Spleen (tissue), 7 donors: ENCODE measurements around the gene PLA2G4E.

Experiments used
- POLR2A ChIP-seq, 3 donors: fragments of 450-650 bp; IDR thresholded peaks; one replicate each; pipeline ENCODE4 v1.5.1; 2017; ENCODE audit warnings: antibody characterized with exemption in 3 of 3, mild to moderate bottlenecking in 1 of 3
- POLR2AphosphoS5 ChIP-seq, 3 donors: sonication (generic); formaldehyde crosslinking; IDR thresholded peaks; one replicate each; pipeline ENCODE4 v1.5.1; 2017; ENCODE audit warnings: antibody characterized with exemption in 3 of 3
- TF ChIP-seq, protein P1 (sequence below), 11 experiments: fragments of 200-600 bp in 7 of 11; fragments of 450-650 bp in 4 of 11; sonication (generic) in 4 of 11; IDR thresholded peaks in 8 of 11; conservative IDR thresholded peaks in 3 of 11; 1 replicate in 7 of 11; 2 replicates in 4 of 11; pipeline versions ENCODE4 v1.4.0 to v1.8.0; 2016 to 2021; ENCODE audit warnings: antibody characterized with exemption in 11 of 11, inconsistent platforms in 4 of 11, mild to moderate bottlenecking in 1 of 11
- donor health status: DM: no; HTN: no; CAD: no; lungs with moderate emphysema.
- donor health status: DM: no; HTN: no; CAD: no.
- donor health status: DM: no; HTN: no; CAD: no.

DNA sequence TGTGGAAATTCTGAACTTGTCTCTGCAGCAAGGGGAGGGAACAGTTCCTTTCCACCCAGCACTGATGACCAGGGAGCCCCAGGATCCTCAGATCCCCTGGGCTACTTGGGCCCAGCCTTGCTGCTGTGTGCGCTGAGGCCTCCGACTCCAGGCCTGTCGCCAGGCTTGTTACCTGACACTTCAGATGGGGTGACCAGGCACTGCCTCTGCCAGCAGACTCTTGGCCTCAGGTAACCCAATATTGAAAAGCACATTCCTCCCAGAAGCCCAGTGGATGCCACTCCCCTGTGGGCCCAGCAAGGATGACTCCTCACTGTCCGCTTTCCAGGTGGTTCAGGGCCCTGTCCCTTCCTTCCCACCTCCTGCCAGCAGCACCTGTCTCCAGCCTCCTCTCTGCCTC lies 3.5 kb upstream of the PLA2G4E start:
- TF ChIP-seq POLR2A (IDR thresholded peaks at IDR 0.05) (no peak), POLR2AphosphoS5 (IDR thresholded peaks at IDR 0.05) (no peak)
- TF ChIP-seq, protein P1, sequence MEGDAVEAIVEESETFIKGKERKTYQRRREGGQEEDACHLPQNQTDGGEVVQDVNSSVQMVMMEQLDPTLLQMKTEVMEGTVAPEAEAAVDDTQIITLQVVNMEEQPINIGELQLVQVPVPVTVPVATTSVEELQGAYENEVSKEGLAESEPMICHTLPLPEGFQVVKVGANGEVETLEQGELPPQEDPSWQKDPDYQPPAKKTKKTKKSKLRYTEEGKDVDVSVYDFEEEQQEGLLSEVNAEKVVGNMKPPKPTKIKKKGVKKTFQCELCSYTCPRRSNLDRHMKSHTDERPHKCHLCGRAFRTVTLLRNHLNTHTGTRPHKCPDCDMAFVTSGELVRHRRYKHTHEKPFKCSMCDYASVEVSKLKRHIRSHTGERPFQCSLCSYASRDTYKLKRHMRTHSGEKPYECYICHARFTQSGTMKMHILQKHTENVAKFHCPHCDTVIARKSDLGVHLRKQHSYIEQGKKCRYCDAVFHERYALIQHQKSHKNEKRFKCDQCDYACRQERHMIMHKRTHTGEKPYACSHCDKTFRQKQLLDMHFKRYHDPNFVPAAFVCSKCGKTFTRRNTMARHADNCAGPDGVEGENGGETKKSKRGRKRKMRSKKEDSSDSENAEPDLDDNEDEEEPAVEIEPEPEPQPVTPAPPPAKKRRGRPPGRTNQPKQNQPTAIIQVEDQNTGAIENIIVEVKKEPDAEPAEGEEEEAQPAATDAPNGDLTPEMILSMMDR (IDR thresholded peaks at IDR 0.05 in 8 of 11, conservative IDR thresholded peaks at IDR 0.05 in 3 of 11): no peak
